H9 (cell line): ENCODE measurements around the gene ZNF681. TPM values are rescaled to one million over a fixed set of nuclear protein-coding genes. Genes with fewer than 3 reads are reported as not detected.
"Not testable (repeated sequence)": the region's sequence is repeated elsewhere in the genome, so short reads cannot be mapped to it uniquely, and the experiment has no call there.

Source experiments
- DNase-seq: peaks from one replicate; pipeline ENCODE4 v3.0.0-alpha.2; 2017
- H2AFZ ChIP-seq: one replicate; pipeline ENCODE4 v1.6.1; 2013; ENCODE audit warnings: mild to moderate bottlenecking, low read length, control low read depth, moderate library complexity
- H2AK5ac ChIP-seq: 2 replicates; pipeline ENCODE4 v1.6.1; 2013; ENCODE audit warnings: low read length, control low read depth, mixed read lengths; ENCODE audit not compliant: insufficient read length
- H2BK120ac ChIP-seq: one replicate; pipeline ENCODE4 v1.6.1; 2013; ENCODE audit warnings: low read depth, mild to moderate bottlenecking, low read length, control low read depth, inconsistent platforms; ENCODE audit not compliant: poor library complexity, severe bottlenecking
- H2BK12ac ChIP-seq: 2 replicates; pipeline ENCODE4 v1.6.1; 2013; ENCODE audit warnings: low read length, control low read depth, mixed read lengths, low read depth; ENCODE audit not compliant: insufficient read length
- H2BK15ac ChIP-seq: 2 replicates; pipeline ENCODE4 v1.6.1; 2013; ENCODE audit warnings: low read depth, low read length, control low read depth
- H2BK20ac ChIP-seq: one replicate; pipeline ENCODE4 v1.6.1; 2013; ENCODE audit warnings: low read depth, mild to moderate bottlenecking, low read length, control low read depth, inconsistent platforms; ENCODE audit not compliant: poor library complexity, severe bottlenecking
- H2BK5ac ChIP-seq: 2 replicates; pipeline ENCODE4 v1.6.1; 2013; ENCODE audit warnings: low read length, control low read depth, mixed read lengths; ENCODE audit not compliant: insufficient read length
- H3K14ac ChIP-seq: 2 replicates; pipeline ENCODE4 v1.6.1; 2013; ENCODE audit warnings: low read length, control low read depth; ENCODE audit not compliant: insufficient read depth
- H3K18ac ChIP-seq: 2 replicates; pipeline ENCODE4 v1.6.1; 2013; ENCODE audit warnings: low read depth, mild to moderate bottlenecking, mixed read lengths, low read length, control low read depth; ENCODE audit not compliant: insufficient read length
- H3K23ac ChIP-seq: 2 replicates; pipeline ENCODE4 v1.6.1; 2013; ENCODE audit warnings: low read length, control low read depth, mixed read lengths, low read depth; ENCODE audit not compliant: insufficient read length
- H3K23me2 ChIP-seq: 2 replicates; pipeline ENCODE4 v1.6.1; 2013; ENCODE audit warnings: low read depth, mild to moderate bottlenecking, mixed read lengths, low read length, control low read depth; ENCODE audit not compliant: insufficient read length, poor library complexity, severe bottlenecking
- H3K27ac ChIP-seq: 2 replicates; pipeline ENCODE4 v1.5.1; 2013; ENCODE audit warnings: low read length, control low read depth, mixed read lengths, low read depth; ENCODE audit not compliant: insufficient read length
- H3K27me3 ChIP-seq: 2 replicates; pipeline ENCODE4 v1.6.1; 2013; ENCODE audit warnings: low read length, control low read depth, inconsistent platforms; ENCODE audit not compliant: insufficient read depth
- H3K4ac ChIP-seq: 2 replicates; pipeline ENCODE4 v1.6.1; 2013; ENCODE audit warnings: low read depth, mild to moderate bottlenecking, control low read depth, inconsistent platforms, low read length, moderate library complexity
- H3K4me1 ChIP-seq: 2 replicates; pipeline ENCODE4 v1.6.1; 2013; ENCODE audit warnings: low read length, control low read depth, inconsistent platforms; ENCODE audit not compliant: insufficient read depth
- H3K4me2 ChIP-seq: 2 replicates; pipeline ENCODE4 v1.6.1; 2013; ENCODE audit warnings: low read length, control low read depth, mixed read lengths; ENCODE audit not compliant: insufficient read length, insufficient read depth
- H3K56ac ChIP-seq: 2 replicates; pipeline ENCODE4 v1.6.1; 2013; ENCODE audit warnings: low read depth, mild to moderate bottlenecking, mixed read lengths, low read length, control low read depth; ENCODE audit not compliant: insufficient read length
- H3K79me1 ChIP-seq: 2 replicates; pipeline ENCODE4 v1.6.1; 2013; ENCODE audit warnings: low read depth, mild to moderate bottlenecking, moderate library complexity, low read length, control low read depth, inconsistent platforms; ENCODE audit not compliant: insufficient read depth, poor library complexity, severe bottlenecking
- H3K79me2 ChIP-seq: 2 replicates; pipeline ENCODE4 v1.6.1; 2013; ENCODE audit warnings: low read length, control low read depth, inconsistent platforms; ENCODE audit not compliant: insufficient read depth
- H3K9ac ChIP-seq: 2 replicates; pipeline ENCODE4 v1.6.1; 2013; ENCODE audit warnings: low read length, control low read depth, mixed read lengths; ENCODE audit not compliant: insufficient read length; ENCODE audit errors: extremely low read depth
- H3K9me3 ChIP-seq: one replicate; pipeline ENCODE4 v1.6.1; 2013; ENCODE audit warnings: low read depth, low read length, inconsistent platforms; ENCODE audit not compliant: control insufficient read depth
- H3T11ph ChIP-seq: one replicate; pipeline ENCODE4 v1.6.1; 2013; ENCODE audit warnings: mild to moderate bottlenecking, low read length, control low read depth, inconsistent platforms
- H4K20me1 ChIP-seq: one replicate; pipeline ENCODE4 v1.6.1; 2013; ENCODE audit not compliant: control insufficient read depth, insufficient read length, insufficient read depth
- H4K5ac ChIP-seq: 2 replicates; pipeline ENCODE4 v1.6.1; 2013; ENCODE audit warnings: low read depth, mild to moderate bottlenecking, mixed read lengths, low read length, control low read depth; ENCODE audit not compliant: insufficient read length
- H4K8ac ChIP-seq: replicated peaks from 2 replicates; pipeline ENCODE4 v1.6.1; 2013; ENCODE audit warnings: low read length, control low read depth, mixed read lengths, low read depth; ENCODE audit not compliant: insufficient read length
- H4K91ac ChIP-seq: 2 replicates; pipeline ENCODE4 v1.6.1; 2013; ENCODE audit warnings: low read depth, mild to moderate bottlenecking, moderate library complexity, mixed read lengths, low read length, control low read depth; ENCODE audit not compliant: insufficient read length
- H3K27ac Mint-ChIP-seq, 3 experiments: 2 replicates in 2 of 3; 3 replicates in 1 of 3; pipeline ENCODE4 v1.8.0; 2020 to 2021; ENCODE audit warnings: mixed read lengths in 3 of 3, mild to moderate bottlenecking in 1 of 3, moderate library complexity in 1 of 3
- H3K27me3 Mint-ChIP-seq: 2 replicates; pipeline ENCODE4 v1.8.0; 2021; ENCODE audit warnings: low read depth, mild to moderate bottlenecking, moderate library complexity, mixed read lengths
- H3K36me3 Mint-ChIP-seq, 3 experiments: 2 replicates in 2 of 3; 3 replicates in 1 of 3; pipeline ENCODE4 v1.8.0; 2020 to 2021; ENCODE audit warnings: low read depth in 3 of 3, mixed read lengths in 3 of 3; ENCODE audit not compliant: insufficient read depth in 1 of 3
- H3K4me1 Mint-ChIP-seq, 2 experiments: 2 replicates each; pipeline ENCODE4 v1.8.0; 2020; ENCODE audit warnings: mixed read lengths in 2 of 2
- H3K4me3 Mint-ChIP-seq, 2 experiments: 2 replicates in 1 of 2; 3 replicates in 1 of 2; pipeline ENCODE4 v1.8.0; 2020 to 2021; ENCODE audit warnings: mild to moderate bottlenecking in 2 of 2, mixed read lengths in 2 of 2, moderate library complexity in 1 of 2
- H3K9me3 Mint-ChIP-seq, 2 experiments: 2 replicates in 1 of 2; 3 replicates in 1 of 2; pipeline ENCODE4 v1.8.0; 2020; ENCODE audit warnings: mild to moderate bottlenecking in 2 of 2, mixed read lengths in 2 of 2, moderate library complexity in 1 of 2
- WGBS: extraction: QIAGEN DNeasy Blood & Tissue Kit; methylation state at CpG from one replicate; pipeline ENCODE4 v1.1.7; 2013; ENCODE audit warnings: missing lambda C conversion rate, low lambda C conversion rate, mixed read lengths; ENCODE audit not compliant: insufficient read length; ENCODE audit errors: extremely low coverage; 5-methylcytosine and 5-hydroxymethylcytosine counted together
- total RNA-seq: library from RNA; stranded (reverse); gene quantifications from 2 replicates; pipeline ENCODE4 v1.2.1, GENCODE V29; 2021
- TF ChIP-seq, protein P1 (sequence below): fragments of 200-600 bp; sonication (generic); conservative IDR thresholded peaks from 3 replicates; pipeline ENCODE4 v1.8.0; 2021; ENCODE audit warnings: antibody characterized with exemption, mild to moderate bottlenecking

The ZNF681 gene
- total RNA-seq, 1 experiment from 2014 or later: 10.4 TPM

DNA sequence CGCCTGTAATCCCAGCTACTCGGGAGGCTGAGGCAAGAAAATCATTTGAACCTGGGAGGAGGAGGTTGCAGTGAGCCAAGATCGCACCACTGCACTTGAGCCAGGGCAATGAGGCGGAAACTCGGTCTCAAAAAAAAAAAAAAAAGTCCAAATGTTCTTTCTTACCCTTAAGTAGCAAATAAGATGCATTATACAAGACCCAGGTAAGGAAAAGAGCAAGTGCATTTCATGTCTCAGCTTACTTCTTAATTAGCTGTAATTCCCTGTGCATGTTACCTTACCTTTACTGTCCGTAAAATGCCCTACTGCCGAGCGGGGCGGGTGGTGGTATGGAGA, 3.8 kb upstream of the ZNF681 start:
- H3K27ac Mint-ChIP-seq: peak overlapping the region in 2 of 3 experiments; percentile 52 to 98; a peak in 3 of 7 replicates
- no peak overlapping the region for H3T11ph ChIP-seq
- no peak overlapping the region for H3K27ac ChIP-seq
- no peak overlapping the region for H4K8ac ChIP-seq
- no peak overlapping the region for H4K91ac ChIP-seq
- peaks cover 3% of the 10 kb centered on the region for H3K23me2 ChIP-seq
- no peak overlapping the region for H3K56ac ChIP-seq
- no peak overlapping the region for H2AFZ ChIP-seq
- H3K79me2 ChIP-seq: peaks cover 32% of the 10 kb centered on the region; the same call in 1 of the 2 replicates
- no peak overlapping the region for H2AK5ac ChIP-seq
- H2BK20ac ChIP-seq: no peak overlapping the region
- peaks cover 6% of the 10 kb centered on the region for H3K27me3 Mint-ChIP-seq
- no CpG with 5 or more reads among the region's 9 CpGs for WGBS
- H4K5ac ChIP-seq: no peak overlapping the region
- H3K4me1 ChIP-seq: no peaks in the 10 kb centered on the region; the same call in 1 of the 2 replicates
- no peak overlapping the region for H2BK12ac ChIP-seq
- H3K4ac ChIP-seq: no peak overlapping the region
- H3K23ac ChIP-seq: no peak overlapping the region
- TF ChIP-seq, protein P1, sequence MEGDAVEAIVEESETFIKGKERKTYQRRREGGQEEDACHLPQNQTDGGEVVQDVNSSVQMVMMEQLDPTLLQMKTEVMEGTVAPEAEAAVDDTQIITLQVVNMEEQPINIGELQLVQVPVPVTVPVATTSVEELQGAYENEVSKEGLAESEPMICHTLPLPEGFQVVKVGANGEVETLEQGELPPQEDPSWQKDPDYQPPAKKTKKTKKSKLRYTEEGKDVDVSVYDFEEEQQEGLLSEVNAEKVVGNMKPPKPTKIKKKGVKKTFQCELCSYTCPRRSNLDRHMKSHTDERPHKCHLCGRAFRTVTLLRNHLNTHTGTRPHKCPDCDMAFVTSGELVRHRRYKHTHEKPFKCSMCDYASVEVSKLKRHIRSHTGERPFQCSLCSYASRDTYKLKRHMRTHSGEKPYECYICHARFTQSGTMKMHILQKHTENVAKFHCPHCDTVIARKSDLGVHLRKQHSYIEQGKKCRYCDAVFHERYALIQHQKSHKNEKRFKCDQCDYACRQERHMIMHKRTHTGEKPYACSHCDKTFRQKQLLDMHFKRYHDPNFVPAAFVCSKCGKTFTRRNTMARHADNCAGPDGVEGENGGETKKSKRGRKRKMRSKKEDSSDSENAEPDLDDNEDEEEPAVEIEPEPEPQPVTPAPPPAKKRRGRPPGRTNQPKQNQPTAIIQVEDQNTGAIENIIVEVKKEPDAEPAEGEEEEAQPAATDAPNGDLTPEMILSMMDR: no peak
- H3K14ac ChIP-seq: no peak overlapping the region
- peaks cover 6% of the 10 kb centered on the region for H3K79me1 ChIP-seq
- H3K27me3 ChIP-seq: no peaks in the 10 kb centered on the region
- peaks cover 25 to 30% (median 30%) of the 10 kb centered on the region in 3 experiments for H3K36me3 Mint-ChIP-seq
- H2BK15ac ChIP-seq: no peak overlapping the region
- H3K4me1 Mint-ChIP-seq: peaks cover 28 to 42% of the 10 kb centered on the region in 2 experiments
- H3K4me2 ChIP-seq: peak overlapping the region; percentile 81
- H2BK120ac ChIP-seq: no peak overlapping the region
- H3K18ac ChIP-seq: no peak overlapping the region
- H4K20me1 ChIP-seq: no peaks in the 10 kb centered on the region
- H2BK5ac ChIP-seq: no peak overlapping the region
- H3K4me3 Mint-ChIP-seq: peak overlapping the region; percentile 94 to 98
- H3K9me3 Mint-ChIP-seq: peaks cover 2 to 3% of the 10 kb centered on the region in 2 experiments; a peak in 2 of 5 replicates
- DNase-seq: no peak
- no peaks in the 10 kb centered on the region for H3K9me3 ChIP-seq
- no peak overlapping the region for H3K9ac ChIP-seq

DNA sequence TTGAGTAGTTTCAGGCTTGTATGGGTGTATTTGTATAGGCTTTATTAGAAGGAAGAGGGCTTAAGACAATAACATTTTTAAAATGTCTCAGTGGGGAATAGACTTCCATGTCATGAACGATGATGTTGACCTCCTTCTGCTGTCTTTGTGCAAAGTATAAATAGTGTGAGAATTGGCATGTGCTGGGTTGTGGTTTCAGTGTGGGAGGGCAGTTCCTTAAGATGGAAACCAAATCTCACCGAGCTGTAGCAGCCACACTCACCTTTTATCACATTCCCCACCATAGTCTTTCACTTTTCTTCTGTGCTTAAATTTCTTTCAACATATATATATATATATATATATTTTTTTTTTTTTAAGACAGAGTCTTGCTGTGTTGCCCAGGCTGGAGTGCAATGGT, 1.6 kb upstream of the ZNF681 start:
- H3K23me2 ChIP-seq, H4K5ac ChIP-seq, H2BK120ac ChIP-seq, H3K18ac ChIP-seq, H3K27ac Mint-ChIP-seq, H2AK5ac ChIP-seq, H2BK20ac ChIP-seq, DNase-seq, H3K79me1 ChIP-seq, H3K23ac ChIP-seq, H4K91ac ChIP-seq, H3K27me3 ChIP-seq, H2AFZ ChIP-seq, H3K9me3 ChIP-seq, H3K56ac ChIP-seq, H3K4me2 ChIP-seq, H3K4ac ChIP-seq, H3K9ac ChIP-seq, H2BK5ac ChIP-seq, H3K27ac ChIP-seq, H4K8ac ChIP-seq, H3T11ph ChIP-seq, H3K14ac ChIP-seq, H2BK15ac ChIP-seq, H4K20me1 ChIP-seq, H3K4me1 ChIP-seq, H3K27me3 Mint-ChIP-seq, H2BK12ac ChIP-seq: not testable (repeated sequence)
- Mint-ChIP-seq H3K4me1 (peaks cover 19 to 29% of the 10 kb centered on the region in 2 experiments), H3K36me3 (peaks cover 20 to 26% (median 23%) of the 10 kb centered on the region in 3 experiments), H3K4me3 (peak overlapping the region in 1 of 2 experiments; percentile 38; a peak in 2 of 5 replicates), H3K9me3 (peaks cover 8 to 10% of the 10 kb centered on the region in 2 experiments)
- no CpG with 5 or more reads among the region's 2 CpGs for WGBS
- peaks cover 18% of the 10 kb centered on the region; the same call in 1 of the 2 replicates for H3K79me2 ChIP-seq
